ENCODE results near the gene APOC3.

The APOC3 gene

DNA sequence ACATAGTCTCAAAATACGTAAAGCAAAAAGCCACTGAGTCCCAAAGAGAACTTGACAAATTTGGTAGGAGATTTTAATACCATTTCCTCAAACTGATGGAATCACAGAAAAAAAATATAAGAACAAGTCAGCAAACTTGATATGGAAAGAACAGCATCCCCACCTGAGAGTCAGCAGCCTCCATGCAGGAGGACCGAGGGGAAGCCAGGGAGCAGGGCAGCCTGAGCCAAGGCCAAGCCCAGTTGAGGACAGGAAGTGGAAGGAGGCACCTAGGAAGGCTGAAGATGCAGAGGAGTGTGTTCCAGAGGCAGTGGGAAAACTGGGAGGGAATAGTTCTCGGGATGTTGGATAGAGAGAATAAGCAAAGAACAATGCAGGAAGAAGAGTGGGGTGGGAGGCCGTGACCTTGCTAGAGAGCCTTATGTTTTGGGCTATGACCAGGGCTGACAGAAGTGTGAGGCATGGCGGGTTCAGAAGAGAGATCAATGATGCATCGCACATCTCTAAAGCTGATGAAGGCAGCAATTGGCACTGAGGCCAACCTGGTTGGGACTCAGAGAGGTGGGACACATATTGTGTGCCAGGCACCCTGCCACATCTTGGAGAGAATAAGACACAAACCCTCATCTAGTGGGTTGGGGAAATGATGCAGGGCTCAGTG lies 22.0 kb upstream of the APOC3 start:
- DNase-seq: no peak

DNA sequence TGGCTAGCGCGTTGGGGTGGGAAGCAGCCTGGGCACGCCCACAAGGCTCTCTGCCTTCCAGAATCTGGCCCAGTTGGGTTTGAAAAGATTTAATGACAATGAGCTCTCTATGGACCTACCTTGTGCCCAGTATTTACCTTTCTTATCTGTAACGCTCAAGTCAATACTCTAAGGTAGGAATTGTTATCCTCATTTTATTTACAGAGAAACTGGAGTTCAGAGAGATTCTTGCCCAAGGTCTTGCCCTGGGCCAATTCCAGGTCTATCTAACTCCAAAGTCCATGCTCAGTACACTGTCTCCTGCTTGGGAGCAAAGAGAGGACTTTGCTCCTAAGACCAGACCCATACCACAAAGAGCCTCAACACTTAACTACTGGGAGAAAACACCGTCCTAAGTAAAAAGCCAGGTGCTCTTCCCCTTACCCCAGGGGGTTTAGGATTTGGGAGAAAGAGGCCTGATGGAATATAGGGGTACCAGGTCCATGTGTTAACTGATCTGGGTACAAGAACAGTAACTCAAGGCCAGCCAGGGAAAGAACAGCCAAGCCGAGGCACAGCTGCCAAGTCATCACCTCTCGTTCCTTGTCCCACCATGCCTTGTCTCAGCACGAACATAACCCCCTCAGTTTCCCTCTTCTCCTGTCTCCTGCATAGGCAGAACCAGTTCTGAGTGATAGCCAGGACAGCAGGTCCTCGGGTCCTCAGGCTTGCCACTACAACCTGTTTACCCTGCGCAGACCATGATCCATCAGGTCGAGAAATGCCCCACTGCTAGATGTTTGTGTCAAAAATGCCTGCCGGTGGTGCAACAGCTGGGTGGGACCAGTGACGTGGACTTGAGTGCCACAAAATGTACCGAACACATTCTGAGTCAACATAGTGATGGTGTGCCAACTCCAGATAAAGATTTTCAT lies 21.2 kb upstream of the APOC3 start:
- no peak for DNase-seq

DNA sequence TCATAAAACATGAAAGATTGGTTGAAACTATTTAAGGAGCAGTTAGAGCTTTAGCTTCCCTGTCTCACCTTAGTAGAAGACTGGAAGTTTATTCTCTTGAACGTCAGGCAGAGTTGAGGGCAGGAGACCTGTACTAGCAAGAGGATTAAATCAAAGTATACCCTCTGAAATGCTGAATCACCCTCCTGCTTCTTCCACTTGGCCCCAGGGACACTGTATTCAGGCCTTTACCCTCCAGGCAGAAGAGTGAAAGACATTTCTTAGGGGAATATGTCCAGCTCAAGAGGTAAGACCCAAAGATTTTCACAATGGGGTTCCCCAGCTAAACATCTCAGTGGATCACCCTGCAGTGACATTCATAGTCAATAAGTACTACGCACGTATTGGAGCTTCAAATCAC lies 18.5 kb upstream of the APOC3 start:
- DNase-seq: no peak

DNA sequence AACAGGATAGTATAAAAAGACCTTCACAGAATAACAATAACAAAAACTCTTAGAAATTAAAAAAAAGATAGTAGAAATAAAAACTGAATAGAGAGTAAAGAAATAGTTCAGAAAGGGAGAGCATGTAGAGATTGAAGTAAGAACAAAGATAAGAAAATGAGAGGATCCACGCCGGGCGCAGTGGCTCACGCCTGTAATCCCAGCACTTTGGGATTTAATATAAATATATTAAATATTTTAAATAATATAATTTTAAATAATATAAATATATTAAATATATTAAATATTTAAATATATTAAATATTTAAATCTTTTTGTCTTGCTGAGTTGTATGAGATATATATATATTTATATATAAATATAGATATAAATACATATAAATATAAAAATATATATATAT lies 17.6 kb upstream of the APOC3 start:
- DNase-seq: no peak

DNA sequence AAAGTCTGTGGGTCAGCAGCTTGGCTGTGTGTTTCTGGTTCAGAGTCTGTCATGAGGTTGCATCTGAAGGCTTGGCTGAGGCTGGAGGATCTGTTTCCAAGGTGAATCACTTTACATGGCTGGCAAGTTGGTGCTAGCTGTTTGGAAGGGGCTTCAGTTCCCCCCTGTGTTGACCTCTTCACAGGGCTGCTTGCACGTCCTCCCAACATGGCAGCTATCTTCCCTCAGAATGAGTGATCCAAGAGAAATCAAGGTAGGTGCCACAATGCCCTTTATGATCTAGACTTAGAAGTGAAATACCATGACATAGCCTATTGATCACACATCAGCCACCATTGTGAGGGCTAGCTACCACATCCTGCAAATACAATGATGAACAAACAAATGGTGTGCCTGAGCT lies 16.5 kb upstream of the APOC3 start:
- no peak for DNase-seq

DNA sequence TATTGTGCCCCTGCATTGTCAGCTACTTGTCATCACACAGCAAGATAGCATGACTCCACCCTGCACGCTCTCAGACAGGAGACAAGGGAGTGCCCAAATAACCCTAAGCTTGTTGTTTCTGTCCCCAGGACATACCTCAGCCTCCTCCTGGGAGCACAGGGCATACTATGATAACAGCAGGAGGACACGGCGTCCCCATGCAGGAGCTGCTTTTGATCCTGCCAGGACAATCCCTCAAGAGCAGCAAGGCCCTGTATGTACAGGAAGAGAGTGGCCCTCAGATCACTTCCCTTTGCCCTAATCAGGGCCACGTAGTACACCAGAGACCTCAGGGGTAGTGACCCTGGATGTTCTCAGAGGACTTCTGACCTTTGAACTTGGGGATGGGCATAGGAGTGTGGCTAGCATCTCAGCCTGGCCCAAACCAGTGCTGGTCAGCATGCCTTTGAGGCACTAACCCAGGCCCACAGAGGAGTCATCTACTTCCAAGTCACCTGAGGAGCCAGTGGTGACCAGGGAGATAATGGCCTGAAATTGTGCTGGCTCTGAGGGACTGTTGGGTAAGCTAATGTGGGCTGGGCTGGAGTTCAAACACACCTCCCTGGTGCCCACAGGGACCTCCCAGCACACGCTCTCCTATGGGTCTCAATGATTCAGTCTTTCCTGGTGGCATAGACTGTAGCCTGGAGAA lies 15.8 kb upstream of the APOC3 start:
- no peak for DNase-seq

DNA sequence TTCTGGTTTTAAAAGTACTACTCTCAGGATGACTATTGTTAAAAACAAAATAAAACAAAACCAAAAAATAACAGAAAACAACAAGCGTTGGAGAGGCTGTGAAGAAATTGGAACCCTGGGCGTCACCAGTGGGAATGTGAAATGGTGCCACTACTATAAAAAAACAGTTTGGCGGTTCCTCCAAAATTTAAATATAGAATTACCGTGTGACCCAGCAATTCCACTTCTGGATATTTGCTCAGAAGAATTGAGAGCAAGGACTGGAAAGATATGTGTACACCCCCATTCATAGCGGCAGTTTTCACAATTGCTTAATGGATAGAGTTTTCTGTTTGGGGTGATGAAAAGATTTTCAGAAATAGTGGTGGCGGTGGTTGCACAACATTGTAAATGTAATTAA lies 15.2 kb upstream of the APOC3 start:
- no peak for DNase-seq

DNA sequence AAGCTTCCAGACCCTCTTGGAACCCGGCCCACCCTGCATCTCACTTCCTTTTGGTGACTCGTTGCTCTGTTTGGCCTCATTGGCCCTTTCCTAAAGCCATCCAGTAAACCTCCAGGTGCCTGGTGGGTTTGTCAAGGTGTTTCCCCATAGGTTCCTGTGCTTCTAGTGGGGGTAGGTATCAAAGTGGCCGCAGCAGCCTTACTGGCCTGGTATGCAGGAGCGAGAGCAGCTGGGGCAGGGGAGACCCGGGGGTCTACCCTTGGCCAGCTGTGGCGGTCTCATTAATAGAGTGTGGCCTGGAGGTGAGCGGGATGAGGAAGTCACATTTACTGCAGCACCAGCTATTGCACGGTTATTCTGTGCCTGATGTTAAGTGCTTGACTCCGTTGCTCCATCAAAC lies 10.7 kb upstream of the APOC3 start:
- no peak for DNase-seq

DNA sequence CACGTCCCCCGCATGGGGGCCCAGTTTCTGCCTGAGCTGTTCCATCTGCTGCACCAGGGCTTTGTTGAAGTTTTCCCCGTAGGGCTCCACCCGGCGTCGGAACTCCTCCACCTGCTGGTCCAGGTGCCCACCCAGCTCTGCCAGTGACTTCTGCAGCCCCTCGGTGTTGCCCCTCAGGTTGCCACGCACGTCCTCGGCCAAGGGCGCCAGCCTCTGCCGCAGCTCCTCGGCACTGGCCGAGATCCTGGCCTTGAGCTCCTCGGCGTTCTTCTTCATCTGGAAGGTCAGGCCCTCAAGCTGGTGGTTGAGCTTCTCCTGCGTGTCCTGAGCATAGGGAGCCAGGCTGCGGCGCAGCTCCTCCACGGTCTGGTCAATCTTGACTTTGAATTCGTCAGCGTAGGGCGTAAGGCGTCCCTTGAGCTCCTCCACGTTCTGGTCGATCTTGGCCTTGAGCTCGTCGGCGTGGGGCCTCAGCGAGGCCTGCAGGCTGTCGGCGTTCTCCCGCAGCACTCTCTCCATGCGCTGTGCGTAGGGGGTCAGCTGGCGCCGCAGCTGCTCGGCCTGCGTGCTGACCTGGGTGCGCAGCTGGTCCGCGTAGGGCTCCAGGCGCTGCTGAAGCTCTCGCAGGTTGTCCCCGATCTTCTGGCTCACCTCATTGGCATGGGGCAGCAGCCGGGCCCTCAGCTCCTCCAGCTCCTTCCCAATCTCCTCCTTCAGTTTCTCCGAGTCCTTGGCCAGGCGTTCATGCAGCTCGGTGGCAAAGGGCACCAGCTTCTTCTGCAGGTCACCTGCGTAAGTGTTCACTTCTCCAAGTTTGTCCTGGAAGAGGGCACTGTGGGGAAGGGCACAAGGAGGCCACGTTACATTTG lies 8.4 kb upstream of the APOC3 start:
- DNase-seq: no peak

DNA sequence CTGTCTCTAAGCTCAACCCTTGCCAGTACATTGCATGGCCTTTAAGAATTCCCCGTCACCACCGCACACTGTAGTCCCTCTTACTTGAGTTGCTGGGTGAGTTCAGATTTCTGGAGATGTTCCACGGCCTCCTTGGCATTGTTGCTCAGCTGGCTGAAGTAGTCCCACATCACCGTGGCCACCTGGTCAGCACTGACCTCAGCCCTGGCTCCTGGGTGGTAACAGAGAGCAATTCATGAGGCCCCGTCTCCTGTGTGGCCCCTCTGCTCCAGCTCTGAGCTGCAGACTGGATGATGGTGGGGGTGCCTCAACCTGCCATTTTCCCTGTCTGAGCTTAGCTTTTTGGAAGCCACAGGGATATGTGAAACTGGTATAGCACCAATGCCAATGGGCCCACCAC lies 7.1 kb upstream of the APOC3 start:
- DNase-seq: no peak

DNA sequence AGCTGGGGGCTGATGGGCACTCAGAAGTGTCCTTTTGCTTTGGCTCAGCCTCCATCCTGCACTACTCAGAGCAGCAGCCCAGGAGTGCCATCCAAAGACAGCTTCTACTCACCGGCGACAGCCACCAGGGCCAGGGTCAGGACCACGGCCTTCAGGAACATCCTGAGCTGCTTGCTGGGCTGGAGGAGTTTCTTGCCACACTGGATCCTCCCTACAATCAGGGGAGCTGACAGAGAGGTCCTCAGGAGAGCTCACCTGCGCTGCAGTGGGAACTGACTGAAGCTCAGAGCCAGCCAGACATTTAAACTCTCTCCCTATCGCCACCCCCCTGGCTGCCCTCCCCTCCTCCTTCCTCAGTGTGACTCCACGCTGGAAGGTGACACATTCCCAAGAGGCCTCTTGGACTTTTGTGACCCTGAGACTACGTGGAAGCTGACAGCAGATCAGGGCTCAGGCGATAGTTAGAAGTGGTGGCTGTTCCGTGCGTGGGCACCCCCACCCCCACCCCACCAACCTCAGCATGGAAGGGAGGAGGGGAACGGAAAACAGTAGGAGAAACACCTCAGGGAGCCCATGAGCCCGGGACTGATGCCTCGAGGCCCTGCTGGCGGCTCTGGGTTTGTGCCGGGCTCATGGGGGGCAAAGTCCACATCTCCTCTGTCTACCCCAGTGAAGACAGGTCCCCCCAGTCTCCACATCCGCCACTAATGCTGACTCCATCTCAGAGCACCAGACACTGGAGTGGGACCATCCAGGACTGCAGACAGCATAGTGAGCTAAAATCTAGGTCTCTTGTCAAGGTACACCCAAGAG lies 6.5 kb upstream of the APOC3 start, which contains the start of gene APOA4:
APOA4 (minus strand) TSS at position 274 of the 813 bp plus-strand sequence; CDS start at position 161, 113 bp downstream.
- DNase-seq: no peak

DNA sequence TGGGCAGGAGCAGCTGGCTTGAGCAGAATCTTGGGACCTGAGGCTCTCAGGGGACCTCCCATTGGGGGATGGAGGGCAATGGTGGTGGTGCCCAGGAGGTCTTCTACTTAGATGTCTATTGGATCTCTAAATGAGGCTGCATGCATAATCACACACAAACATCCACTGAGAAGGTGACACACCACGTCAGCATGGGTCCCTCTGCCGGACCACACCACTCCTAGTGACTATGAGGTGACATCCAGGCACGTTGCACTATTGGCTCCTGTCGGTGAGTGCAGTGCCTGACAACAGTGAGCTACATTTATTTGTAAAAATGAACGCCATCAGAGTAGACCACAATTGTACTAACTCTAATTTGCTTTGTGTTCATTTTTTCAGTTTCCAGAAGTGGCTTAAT lies 4.3 kb upstream of the APOC3 start:
- DNase-seq: no peak

DNA sequence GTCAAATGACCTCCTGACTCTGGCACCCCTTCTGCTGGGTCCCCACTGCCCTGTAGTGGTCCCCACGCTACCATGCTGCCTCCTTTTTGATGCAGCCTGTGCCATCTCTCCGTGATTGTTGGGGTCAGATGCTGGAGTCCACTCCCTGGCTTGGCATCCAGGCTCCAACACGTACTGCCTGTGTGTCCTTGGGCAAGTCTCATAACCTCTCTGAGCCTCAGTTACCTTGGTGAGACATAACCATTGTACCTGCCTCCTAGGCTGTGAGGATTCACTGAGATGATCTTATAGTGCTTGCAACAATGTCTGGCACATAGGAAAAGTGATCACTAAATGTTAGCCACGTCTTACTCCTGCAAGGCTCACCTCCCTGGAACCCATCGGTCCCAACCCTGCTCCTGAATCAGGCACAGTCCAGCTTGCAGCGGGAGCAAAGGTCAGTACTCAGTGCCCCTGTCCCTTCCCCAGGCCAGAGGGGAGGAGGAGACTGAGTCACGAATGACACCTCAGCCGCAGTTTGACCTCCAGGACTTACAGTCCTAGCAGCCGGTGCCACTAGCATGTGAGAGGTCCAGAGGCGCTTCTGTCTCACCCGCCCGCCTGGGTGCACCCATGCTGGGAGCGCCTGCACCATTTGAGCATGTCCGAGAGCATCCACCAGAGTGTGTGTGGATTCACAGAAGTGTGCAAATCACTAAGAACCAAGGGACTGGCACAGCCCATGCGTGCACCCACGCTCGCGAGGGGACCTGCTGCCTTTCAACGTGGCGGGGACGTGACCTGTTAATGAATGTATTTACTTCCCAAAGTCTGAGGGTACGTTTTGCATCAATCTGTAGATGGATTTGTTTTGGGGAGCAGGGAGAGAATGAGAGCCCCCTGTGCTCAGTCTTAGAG lies 3.6 kb upstream of the APOC3 start:
- DNase-seq: no peak

DNA sequence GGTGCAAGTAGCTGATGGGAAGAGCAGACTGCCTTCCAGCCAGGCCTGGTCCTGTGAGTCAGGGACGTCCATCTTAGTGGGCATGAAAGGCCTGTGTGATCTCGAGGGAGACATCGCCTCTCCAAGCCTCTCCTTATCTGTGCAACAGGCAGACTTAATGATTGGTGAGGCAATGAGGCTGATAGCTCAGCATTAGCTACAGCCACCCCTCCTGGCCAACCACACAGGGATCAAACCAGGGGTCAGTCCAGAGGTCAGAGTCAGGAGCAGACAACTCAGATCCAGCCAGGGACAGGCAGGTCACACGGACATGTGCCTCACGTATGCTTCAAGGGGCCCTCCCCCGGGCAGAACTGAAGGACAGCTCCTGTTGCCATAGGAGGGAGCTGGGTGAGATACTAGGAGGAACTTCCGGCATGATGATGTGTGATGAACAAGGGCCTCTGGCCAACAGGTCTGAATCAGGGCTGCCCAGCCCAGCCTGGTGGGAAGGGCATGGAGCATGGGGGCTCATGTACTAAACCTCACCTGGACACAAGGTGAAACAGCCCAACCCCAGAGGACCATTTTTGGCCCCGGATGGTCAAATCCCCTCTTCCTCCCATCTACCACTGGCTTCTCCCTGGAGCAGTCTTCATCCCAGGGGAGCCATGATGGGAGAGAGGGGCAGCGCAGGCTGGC lies 2.8 kb upstream of the APOC3 start:
- DNase-seq: no peak

DNA sequence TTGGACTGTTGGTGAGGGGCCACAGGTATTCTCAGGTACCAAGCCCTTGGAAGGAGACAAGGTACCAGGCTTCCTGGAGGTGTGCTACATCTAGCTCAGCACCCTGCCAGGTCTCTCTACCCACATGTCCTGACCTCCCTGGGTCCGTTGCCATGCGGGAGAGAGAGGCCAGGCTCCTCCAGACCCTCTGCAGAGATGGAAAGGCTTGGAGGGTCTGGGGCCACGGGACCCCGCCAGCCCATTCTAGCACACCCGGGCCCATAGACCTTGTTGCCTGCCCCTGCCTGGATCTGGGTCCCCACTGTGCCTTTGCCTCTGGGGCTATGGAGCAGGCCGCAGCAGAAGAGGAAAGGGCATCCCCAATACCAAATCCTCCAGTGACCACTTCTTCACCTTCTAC lies 2.2 kb upstream of the APOC3 start:
- DNase-seq: no peak

DNA sequence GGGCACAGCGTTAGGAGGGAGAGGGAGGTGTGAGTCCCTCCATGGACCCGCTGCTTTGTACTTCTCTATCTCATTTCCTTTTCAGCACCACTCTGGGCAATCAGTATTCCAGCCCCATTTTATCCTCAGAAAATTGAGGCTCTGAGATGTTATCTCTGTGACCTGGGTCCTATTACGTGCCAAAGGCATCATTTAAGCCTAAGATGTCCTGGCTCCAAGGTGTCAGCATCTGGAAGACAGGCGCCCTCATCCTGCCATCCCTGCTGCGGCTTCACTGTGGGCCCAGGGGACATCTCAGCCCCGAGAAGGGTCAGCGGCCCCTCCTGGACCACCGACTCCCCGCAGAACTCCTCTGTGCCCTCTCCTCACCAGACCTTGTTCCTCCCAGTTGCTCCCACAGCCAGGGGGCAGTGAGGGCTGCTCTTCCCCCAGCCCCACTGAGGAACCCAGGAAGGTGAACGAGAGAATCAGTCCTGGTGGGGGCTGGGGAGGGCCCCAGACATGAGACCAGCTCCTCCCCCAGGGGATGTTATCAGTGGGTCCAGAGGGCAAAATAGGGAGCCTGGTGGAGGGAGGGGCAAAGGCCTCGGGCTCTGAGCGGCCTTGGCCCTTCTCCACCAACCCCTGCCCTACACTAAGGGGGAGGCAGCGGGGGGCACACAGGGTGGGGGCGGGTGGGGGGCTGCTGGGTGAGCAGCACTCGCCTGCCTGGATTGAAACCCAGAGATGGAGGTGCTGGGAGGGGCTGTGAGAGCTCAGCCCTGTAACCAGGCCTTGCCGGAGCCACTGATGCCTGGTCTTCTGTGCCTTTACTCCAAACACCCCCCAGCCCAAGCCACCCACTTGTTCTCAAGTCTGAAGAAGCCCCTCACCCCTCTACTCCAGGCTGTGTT lies 829 bp upstream of the APOC3 start:
- no peak for DNase-seq

DNA sequence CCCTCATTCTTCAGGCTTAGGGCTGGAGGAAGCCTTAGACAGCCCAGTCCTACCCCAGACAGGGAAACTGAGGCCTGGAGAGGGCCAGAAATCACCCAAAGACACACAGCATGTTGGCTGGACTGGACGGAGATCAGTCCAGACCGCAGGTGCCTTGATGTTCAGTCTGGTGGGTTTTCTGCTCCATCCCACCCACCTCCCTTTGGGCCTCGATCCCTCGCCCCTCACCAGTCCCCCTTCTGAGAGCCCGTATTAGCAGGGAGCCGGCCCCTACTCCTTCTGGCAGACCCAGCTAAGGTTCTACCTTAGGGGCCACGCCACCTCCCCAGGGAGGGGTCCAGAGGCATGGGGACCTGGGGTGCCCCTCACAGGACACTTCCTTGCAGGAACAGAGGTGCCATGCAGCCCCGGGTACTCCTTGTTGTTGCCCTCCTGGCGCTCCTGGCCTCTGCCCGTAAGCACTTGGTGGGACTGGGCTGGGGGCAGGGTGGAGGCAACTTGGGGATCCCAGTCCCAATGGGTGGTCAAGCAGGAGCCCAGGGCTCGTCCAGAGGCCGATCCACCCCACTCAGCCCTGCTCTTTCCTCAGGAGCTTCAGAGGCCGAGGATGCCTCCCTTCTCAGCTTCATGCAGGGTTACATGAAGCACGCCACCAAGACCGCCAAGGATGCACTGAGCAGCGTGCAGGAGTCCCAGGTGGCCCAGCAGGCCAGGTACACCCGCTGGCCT lies 641 bp downstream of the APOC3 start:
- no peak for DNase-seq

DNA sequence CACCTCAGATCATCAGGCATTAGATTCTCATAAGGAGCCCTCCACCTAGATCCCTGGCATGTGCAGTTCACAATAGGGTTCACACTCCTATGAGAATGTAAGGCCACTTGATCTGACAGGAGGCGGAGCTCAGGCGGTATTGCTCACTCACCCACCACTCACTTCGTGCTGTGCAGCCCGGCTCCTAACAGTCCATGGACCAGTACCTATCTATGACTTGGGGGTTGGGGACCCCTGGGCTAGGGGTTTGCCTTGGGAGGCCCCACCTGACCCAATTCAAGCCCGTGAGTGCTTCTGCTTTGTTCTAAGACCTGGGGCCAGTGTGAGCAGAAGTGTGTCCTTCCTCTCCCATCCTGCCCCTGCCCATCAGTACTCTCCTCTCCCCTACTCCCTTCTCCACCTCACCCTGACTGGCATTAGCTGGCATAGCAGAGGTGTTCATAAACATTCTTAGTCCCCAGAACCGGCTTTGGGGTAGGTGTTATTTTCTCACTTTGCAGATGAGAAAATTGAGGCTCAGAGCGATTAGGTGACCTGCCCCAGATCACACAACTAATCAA lies 2.2 kb downstream of the APOC3 start:
- no peak for DNase-seq
